Osteocyte (in vitro differentiated cells): ENCODE measurements around the gene COIL. TPM values are rescaled to one million over a fixed set of nuclear protein-coding genes. Genes with fewer than 3 reads are reported as not detected.
"Not testable (repeated sequence)": the region's sequence is repeated elsewhere in the genome, so short reads cannot be mapped to it uniquely, and the experiment has no call there.

ENCODE experiments used
- DNase-seq: peaks from one replicate; pipeline ENCODE4 v3.0.0; 2021; ENCODE audit warnings: mixed read lengths; ENCODE audit not compliant: unreplicated experiment; ENCODE audit errors: extremely low spot score
- H3K27ac Mint-ChIP-seq: one replicate; pipeline ENCODE4 v1.8.0; 2021; ENCODE audit warnings: mild to moderate bottlenecking, mixed read lengths; ENCODE audit not compliant: unreplicated experiment
- H3K27me3 Mint-ChIP-seq: one replicate; pipeline ENCODE4 v1.8.0; 2021; ENCODE audit warnings: mixed read lengths; ENCODE audit not compliant: unreplicated experiment
- H3K36me3 Mint-ChIP-seq: one replicate; pipeline ENCODE4 v1.8.0; 2021; ENCODE audit warnings: mixed read lengths; ENCODE audit not compliant: unreplicated experiment
- H3K4me1 Mint-ChIP-seq: one replicate; pipeline ENCODE4 v1.8.0; 2021; ENCODE audit warnings: mixed read lengths; ENCODE audit not compliant: unreplicated experiment
- H3K4me3 Mint-ChIP-seq: one replicate; pipeline ENCODE4 v1.8.0; 2021; ENCODE audit warnings: mild to moderate bottlenecking, moderate library complexity, mixed read lengths; ENCODE audit not compliant: unreplicated experiment
- H3K9me3 Mint-ChIP-seq: one replicate; pipeline ENCODE4 v1.8.0; 2021; ENCODE audit warnings: mixed read lengths; ENCODE audit not compliant: unreplicated experiment
- total RNA-seq: library from RNA; stranded (reverse); gene quantifications from 2 replicates; pipeline ENCODE4 v1.2.1, GENCODE V29; 2021
- TF ChIP-seq, protein P1 (sequence below): fragments of 200-600 bp; sonication (generic); IDR thresholded peaks from 2 replicates; pipeline ENCODE4 v1.5.0; 2021; ENCODE audit warnings: antibody characterized with exemption, mild to moderate bottlenecking, moderate library complexity

The COIL gene
- total RNA-seq, 1 donor from 2014 or later = 15.2 TPM

DNA sequence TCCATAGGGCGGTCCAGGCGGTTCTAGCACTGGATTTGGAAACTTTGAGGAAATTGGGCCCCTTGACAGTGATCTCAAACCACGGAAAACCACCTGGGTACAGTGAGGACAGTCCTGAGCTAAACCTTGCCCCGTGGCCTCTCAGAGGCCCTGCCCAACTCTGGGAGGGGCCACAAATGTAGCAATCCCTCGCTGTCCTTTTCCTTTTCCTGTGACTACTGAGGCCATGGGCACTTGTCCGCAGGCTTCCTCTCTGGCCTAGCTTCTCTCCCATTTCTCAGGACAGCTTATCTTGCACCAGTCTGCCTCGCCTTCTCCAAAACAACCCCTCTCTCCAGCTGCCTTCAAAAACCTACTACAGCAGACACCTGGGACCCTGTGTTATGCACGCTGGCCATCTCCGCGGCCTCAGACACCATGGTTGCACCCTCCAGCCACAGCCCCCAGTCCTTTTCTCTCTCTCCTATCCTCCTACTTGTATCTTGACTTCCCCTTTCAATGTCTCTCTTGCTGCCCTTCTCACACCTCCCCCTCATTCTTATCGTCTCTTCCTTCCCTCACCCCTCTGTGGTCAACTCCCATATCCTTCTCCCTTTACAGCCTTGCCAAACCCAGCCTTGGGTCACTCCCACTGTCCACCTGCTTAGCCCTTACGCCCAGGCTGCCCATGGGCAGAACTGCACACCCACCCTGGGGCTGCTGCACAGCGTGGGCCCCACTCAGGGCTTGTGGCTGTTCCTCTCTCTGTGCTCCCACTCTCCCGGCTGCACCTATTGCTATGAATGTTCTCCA lies 24.7 kb upstream of the COIL start:
- TF ChIP-seq, protein P1, sequence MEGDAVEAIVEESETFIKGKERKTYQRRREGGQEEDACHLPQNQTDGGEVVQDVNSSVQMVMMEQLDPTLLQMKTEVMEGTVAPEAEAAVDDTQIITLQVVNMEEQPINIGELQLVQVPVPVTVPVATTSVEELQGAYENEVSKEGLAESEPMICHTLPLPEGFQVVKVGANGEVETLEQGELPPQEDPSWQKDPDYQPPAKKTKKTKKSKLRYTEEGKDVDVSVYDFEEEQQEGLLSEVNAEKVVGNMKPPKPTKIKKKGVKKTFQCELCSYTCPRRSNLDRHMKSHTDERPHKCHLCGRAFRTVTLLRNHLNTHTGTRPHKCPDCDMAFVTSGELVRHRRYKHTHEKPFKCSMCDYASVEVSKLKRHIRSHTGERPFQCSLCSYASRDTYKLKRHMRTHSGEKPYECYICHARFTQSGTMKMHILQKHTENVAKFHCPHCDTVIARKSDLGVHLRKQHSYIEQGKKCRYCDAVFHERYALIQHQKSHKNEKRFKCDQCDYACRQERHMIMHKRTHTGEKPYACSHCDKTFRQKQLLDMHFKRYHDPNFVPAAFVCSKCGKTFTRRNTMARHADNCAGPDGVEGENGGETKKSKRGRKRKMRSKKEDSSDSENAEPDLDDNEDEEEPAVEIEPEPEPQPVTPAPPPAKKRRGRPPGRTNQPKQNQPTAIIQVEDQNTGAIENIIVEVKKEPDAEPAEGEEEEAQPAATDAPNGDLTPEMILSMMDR = no peak
- H3K36me3 Mint-ChIP-seq = peaks cover 36% of the 10 kb centered on the region
- no peaks in the 10 kb centered on the region for H3K4me1 Mint-ChIP-seq
- H3K27me3 Mint-ChIP-seq = no peaks in the 10 kb centered on the region
- no peaks in the 10 kb centered on the region for H3K9me3 Mint-ChIP-seq
- no peak overlapping the region for H3K4me3 Mint-ChIP-seq
- no peak overlapping the region for H3K27ac Mint-ChIP-seq
- DNase-seq = no peak

DNA sequence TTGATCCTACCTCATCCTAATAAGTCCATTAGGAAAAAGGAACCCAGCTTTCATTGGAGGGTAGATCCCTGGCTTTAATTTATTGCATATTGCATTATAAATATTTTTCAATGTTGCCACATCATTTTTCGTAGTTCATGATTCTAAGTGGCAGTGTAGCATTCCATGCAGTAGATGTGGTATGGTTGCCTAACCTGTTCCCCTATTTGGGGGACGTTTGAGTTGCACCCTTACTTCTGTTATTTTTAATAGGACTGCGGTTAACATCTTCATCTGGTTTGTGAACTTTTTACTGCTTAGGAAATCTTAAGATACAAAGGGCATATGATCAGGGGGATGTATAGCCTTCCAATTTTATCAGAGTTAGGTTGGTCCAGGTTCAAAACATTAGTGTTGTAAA lies 22.5 kb upstream of the COIL start:
- H3K27me3 Mint-ChIP-seq = no peaks in the 10 kb centered on the region
- H3K27ac Mint-ChIP-seq = no peak overlapping the region
- H3K36me3 Mint-ChIP-seq = peaks cover 26% of the 10 kb centered on the region
- H3K4me1 Mint-ChIP-seq = peaks cover 11% of the 10 kb centered on the region
- H3K9me3 Mint-ChIP-seq = no peaks in the 10 kb centered on the region
- no peak overlapping the region for H3K4me3 Mint-ChIP-seq
- TF ChIP-seq, protein P1 = no peak
- no peak for DNase-seq

DNA sequence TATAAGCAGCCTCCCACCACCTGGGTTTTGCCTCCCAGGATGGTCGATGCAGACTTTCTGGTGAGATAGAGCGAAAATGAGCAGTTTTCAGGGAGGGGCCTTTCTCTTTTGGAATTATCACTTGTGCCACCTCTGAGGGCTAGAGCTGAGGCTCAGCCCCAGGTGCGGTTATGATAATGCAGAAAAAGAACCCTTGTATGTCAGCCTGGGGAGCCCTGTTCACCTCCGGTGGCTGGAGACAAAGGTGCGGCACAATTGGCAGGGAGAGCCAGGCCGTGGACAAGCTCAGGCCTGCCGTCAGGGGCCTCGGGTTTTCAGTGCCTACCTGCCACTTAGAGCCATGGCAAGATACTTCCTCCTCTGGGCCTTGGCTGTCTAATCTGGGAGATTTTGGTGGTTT lies 21.5 kb upstream of the COIL start:
- H3K4me1 Mint-ChIP-seq = peaks cover 15% of the 10 kb centered on the region
- TF ChIP-seq, protein P1 = no peak
- peaks cover 19% of the 10 kb centered on the region for H3K36me3 Mint-ChIP-seq
- no peaks in the 10 kb centered on the region for H3K27me3 Mint-ChIP-seq
- H3K9me3 Mint-ChIP-seq = no peaks in the 10 kb centered on the region
- H3K27ac Mint-ChIP-seq = no peak overlapping the region
- no peak overlapping the region for H3K4me3 Mint-ChIP-seq
- peak; percentile 69 for DNase-seq

DNA sequence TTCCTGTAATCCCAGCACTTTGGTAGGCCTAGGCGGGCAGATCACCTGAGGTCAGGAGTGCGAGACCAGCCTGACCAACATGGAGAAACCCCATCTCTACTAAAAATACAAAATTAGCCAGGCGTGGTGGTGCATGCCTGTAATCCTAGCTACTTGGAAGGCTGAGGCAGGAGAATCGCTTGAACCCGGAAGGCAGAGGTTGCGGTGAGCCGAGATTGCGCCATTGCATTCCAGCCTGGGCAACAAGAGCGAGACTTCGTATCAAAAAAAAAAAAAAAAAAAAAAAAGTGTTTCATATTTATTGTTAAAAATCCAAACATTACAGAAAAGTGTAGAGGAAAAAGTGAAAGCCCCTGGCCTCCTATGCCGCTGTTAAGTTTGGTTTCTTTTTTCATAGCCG lies 19.7 kb upstream of the COIL start:
- H3K4me3 Mint-ChIP-seq, H3K27ac Mint-ChIP-seq, H3K9me3 Mint-ChIP-seq, H3K36me3 Mint-ChIP-seq: not testable (repeated sequence)
- H3K4me1 Mint-ChIP-seq = peaks cover 19% of the 10 kb centered on the region
- DNase-seq = peak; percentile 10
- H3K27me3 Mint-ChIP-seq = peaks cover 12% of the 10 kb centered on the region

DNA sequence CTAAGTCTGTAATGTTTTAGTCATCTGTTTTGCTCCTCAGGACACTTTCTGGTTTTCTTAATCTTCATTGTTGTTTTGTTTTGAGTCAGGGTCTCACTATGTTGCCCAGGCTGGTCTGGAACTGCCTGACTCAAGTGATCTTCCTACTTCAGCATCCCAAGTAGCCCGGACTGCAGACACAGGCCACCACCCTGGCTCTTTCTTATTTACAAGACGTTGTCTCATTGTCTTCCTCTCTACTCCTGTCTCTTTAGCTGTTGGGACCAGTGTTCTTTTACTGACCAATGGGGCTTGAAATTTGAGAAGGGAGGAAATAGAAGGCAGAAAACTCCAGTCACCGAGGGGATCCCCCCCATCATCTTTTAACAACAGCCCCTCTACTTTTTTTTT lies 18.2 kb upstream of the COIL start:
- Mint-ChIP-seq H3K4me3 (peak overlapping the region; percentile 87), H3K27ac (no peak overlapping the region), H3K4me1 (peaks cover 19% of the 10 kb centered on the region), H3K27me3 (peaks cover 19% of the 10 kb centered on the region), H3K36me3 (peaks cover 4% of the 10 kb centered on the region), H3K9me3 (no peaks in the 10 kb centered on the region)
- TF ChIP-seq, protein P1 = no peak
- peak; percentile 25 for DNase-seq
